Measurements from ENCODE around the gene GPT2. TPM values are rescaled to one million over a fixed set of nuclear protein-coding genes. Genes with fewer than 3 reads are reported as not detected.
A peak's percentile ranks its signal among the peaks of the same experiment; 100 is the strongest.

GPT2 gene
- total RNA-seq, 2 donors from 2014 or later = 49.8 to 64.6 TPM

- H3K27ac ChIP-seq = no peak overlapping the region
- intact Hi-C loops (cut with DNase I) = no loop called here
- H3K4me1 ChIP-seq (replicated peaks) = no peaks in the 10 kb centered on the region
- no peaks in the 10 kb centered on the region for H3K27me3 ChIP-seq (replicated peaks; ENCODE audit: insufficient read depth)
- 75% methylated on average over 3 of the region's 3 CpGs for WGBS
- no peak for TF ChIP-seq POLR2AphosphoS5 (IDR thresholded peaks at IDR 0.05)
- no peak for TF ChIP-seq POLR2A (IDR thresholded peaks at IDR 0.05)
- TF ChIP-seq, protein P1, sequence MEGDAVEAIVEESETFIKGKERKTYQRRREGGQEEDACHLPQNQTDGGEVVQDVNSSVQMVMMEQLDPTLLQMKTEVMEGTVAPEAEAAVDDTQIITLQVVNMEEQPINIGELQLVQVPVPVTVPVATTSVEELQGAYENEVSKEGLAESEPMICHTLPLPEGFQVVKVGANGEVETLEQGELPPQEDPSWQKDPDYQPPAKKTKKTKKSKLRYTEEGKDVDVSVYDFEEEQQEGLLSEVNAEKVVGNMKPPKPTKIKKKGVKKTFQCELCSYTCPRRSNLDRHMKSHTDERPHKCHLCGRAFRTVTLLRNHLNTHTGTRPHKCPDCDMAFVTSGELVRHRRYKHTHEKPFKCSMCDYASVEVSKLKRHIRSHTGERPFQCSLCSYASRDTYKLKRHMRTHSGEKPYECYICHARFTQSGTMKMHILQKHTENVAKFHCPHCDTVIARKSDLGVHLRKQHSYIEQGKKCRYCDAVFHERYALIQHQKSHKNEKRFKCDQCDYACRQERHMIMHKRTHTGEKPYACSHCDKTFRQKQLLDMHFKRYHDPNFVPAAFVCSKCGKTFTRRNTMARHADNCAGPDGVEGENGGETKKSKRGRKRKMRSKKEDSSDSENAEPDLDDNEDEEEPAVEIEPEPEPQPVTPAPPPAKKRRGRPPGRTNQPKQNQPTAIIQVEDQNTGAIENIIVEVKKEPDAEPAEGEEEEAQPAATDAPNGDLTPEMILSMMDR (IDR thresholded peaks at IDR 0.05) = no peak
- no peak for DNase-seq (ENCODE audit: low spot score)
- H3K9me3 ChIP-seq = no peaks in the 10 kb centered on the region
- H3K36me3 ChIP-seq = peaks cover 13 to 27% of the 10 kb centered on the region in 2 donors
- H3K4me3 ChIP-seq = no peak overlapping the region
Observed at GRCh38 chr16:46962629-46963028, 78.5 kb downstream of the GPT2 start.

GRCh38 chr16:46968063-46968435 lies 83.9 kb downstream of the GPT2 start:
- Histone ChIP-seq H3K27ac (no peak overlapping the region), H3K36me3 (peaks cover 13 to 23% of the 10 kb centered on the region in 2 donors), H3K4me1 (replicated peaks) (peaks cover 7% of the 10 kb centered on the region), H3K27me3 (replicated peaks; ENCODE audit: insufficient read depth) (no peaks in the 10 kb centered on the region), H3K9me3 (no peaks in the 10 kb centered on the region), H3K4me3 (no peak overlapping the region)
- 86% methylated on average over 2 of the region's 2 CpGs for WGBS
- peak; percentile 61 for TF ChIP-seq POLR2AphosphoS5 (IDR thresholded peaks at IDR 0.05)
- TF ChIP-seq, protein P1 (IDR thresholded peaks at IDR 0.05) = no peak
- intact Hi-C loops (cut with DNase I) = no loop called here
- DNase-seq (ENCODE audit: low spot score) = no peak

GRCh38 chr16:46970089-46970488 lies 85.9 kb downstream of the GPT2 start:
- H3K9me3 ChIP-seq = no peaks in the 10 kb centered on the region
- TF ChIP-seq, protein P1 (IDR thresholded peaks at IDR 0.05) = no peak
- H3K27ac ChIP-seq = no peak overlapping the region
- H3K27me3 ChIP-seq (replicated peaks; ENCODE audit: insufficient read depth) = no peaks in the 10 kb centered on the region
- peaks cover 6 to 13% of the 10 kb centered on the region in 2 donors for H3K36me3 ChIP-seq
- WGBS = 65% methylated on average over 2 of the region's 2 CpGs
- no peak overlapping the region for H3K4me3 ChIP-seq
- peaks cover 7% of the 10 kb centered on the region for H3K4me1 ChIP-seq (replicated peaks)
- intact Hi-C loops (cut with DNase I) = loop anchor here (10.0 kb wide), 1 partner anchor 1415 kb away; the partner anchor contains the start of gene SIAH1
- no peak for DNase-seq (ENCODE audit: low spot score)

- H3K4me1 ChIP-seq (replicated peaks) = peaks cover 7% of the 10 kb centered on the region
- DNase-seq (ENCODE audit: low spot score) = no peak
- H3K27me3 ChIP-seq (replicated peaks; ENCODE audit: insufficient read depth) = no peaks in the 10 kb centered on the region
- TF ChIP-seq POLR2AphosphoS5 (IDR thresholded peaks at IDR 0.05) (no peak), POLR2A (IDR thresholded peaks at IDR 0.05) (no peak)
- TF ChIP-seq, protein P1 (IDR thresholded peaks at IDR 0.05) = no peak
- H3K9me3 ChIP-seq = no peaks in the 10 kb centered on the region
- H3K27ac ChIP-seq = no peak overlapping the region
- WGBS = 95% methylated on average over 7 of the region's 7 CpGs
- peaks cover 2 to 4% of the 10 kb centered on the region in 2 donors for H3K36me3 ChIP-seq
- intact Hi-C loops (cut with DNase I) = loop anchor here (10.0 kb wide), 1 partner anchor 1414 kb away; the partner anchor contains the start of gene SIAH1
- H3K4me3 ChIP-seq = no peak overlapping the region
Observed at GRCh38 chr16:46971271-46971670, 87.1 kb downstream of the GPT2 start.

- Histone ChIP-seq H3K27me3 (replicated peaks; ENCODE audit: insufficient read depth) (no peaks in the 10 kb centered on the region), H3K4me3 (peak overlapping the region; percentile 80 to 86), H3K9me3 (no peaks in the 10 kb centered on the region), H3K27ac (peak overlapping the region; percentile 97), H3K4me1 (replicated peaks) (peaks cover 7% of the 10 kb centered on the region), H3K36me3 (no peaks in the 10 kb centered on the region)
- TF ChIP-seq POLR2A (IDR thresholded peaks at IDR 0.05) (no peak), POLR2AphosphoS5 (IDR thresholded peaks at IDR 0.05) (peak; percentile 7)
- TF ChIP-seq, protein P1 (IDR thresholded peaks at IDR 0.05) = no peak
- 1% methylated on average over 48 of the region's 48 CpGs for WGBS
- intact Hi-C loops (cut with DNase I) = loop anchor here (10.0 kb wide), 1 partner anchor 1412 kb away; the partner anchor contains the start of gene SIAH1
- peak; percentile 22 for DNase-seq (ENCODE audit: low spot score)
Observed at GRCh38 chr16:46972429-46973206, 88.5 kb downstream of the GPT2 start.
